H1 (cell line): ENCODE data around the gene HAPLN3. TPM values are rescaled to one million over a fixed set of nuclear protein-coding genes. Genes with fewer than 3 reads are reported as not detected.

Experiments
- CTCF ChIA-PET: fragments of 300-600 bp; sonication (Branson Sonifier 250); formaldehyde crosslinking; loops from one replicate; lab custom pipeline; 2021; ENCODE audit not compliant: partially characterized antibody; lab: Charles Lee
- POLR2A ChIA-PET: fragments of 300-600 bp; sonication (Branson Sonifier 250); formaldehyde crosslinking; loops from one replicate; lab custom pipeline; 2021; ENCODE audit warnings: inconsistent platforms; ENCODE audit not compliant: partially characterized antibody; lab: Charles Lee
- DNase-seq, 2 experiments: peaks; one replicate each; pipeline versions ENCODE4 v3.0.0 to v3.0.0-alpha.2; 2010 to 2022; ENCODE audit warnings: low spot score in 2 of 2, low read depth in 1 of 2, mixed read lengths in 1 of 2
- FAIRE-seq: peaks from 2 replicates; lab custom pipeline; 2011; peaks lifted over from hg19 to GRCh38; lab: Jason Lieb, UNC
- H2AFZ ChIP-seq: 2 replicates; pipeline ENCODE4 v1.8.1; 2012; ENCODE audit warnings: low read length, inconsistent platforms
- H2AK5ac ChIP-seq: 2 replicates; pipeline ENCODE4 v1.6.1; 2013; ENCODE audit warnings: low read depth, low read length
- H2BK120ac ChIP-seq: replicated peaks from 2 replicates; pipeline ENCODE3; 2013; ENCODE audit warnings: low read depth, low read length, inconsistent platforms
- H2BK12ac ChIP-seq: 2 replicates; pipeline ENCODE4 v1.6.1; 2013; ENCODE audit warnings: low read depth, low read length
- H2BK15ac ChIP-seq: 2 replicates; pipeline ENCODE4 v1.6.1; 2013; ENCODE audit warnings: low read length
- H2BK20ac ChIP-seq: 2 replicates; pipeline ENCODE4 v1.6.1; 2013; ENCODE audit warnings: low read length
- H2BK5ac ChIP-seq: 2 replicates; pipeline ENCODE4 v1.6.1; 2013; ENCODE audit warnings: low read depth, low read length
- H3K14ac ChIP-seq: 2 replicates; pipeline ENCODE4 v1.6.1; 2013; ENCODE audit warnings: inconsistent platforms; ENCODE audit not compliant: insufficient read length
- H3K18ac ChIP-seq: 2 replicates; pipeline ENCODE4 v1.6.1; 2013; ENCODE audit warnings: low read length; ENCODE audit errors: extremely low read depth
- H3K23ac ChIP-seq: 2 replicates; pipeline ENCODE4 v1.6.1; 2013; ENCODE audit warnings: inconsistent platforms; ENCODE audit not compliant: insufficient read length
- H3K23me2 ChIP-seq: 2 replicates; pipeline ENCODE4 v1.6.1; 2013; ENCODE audit warnings: low read depth, low read length
- H3K27ac ChIP-seq: 2 replicates; pipeline ENCODE4 v1.6.1; 2011; ENCODE audit warnings: low read depth, low read length, inconsistent platforms
- H3K27me3 ChIP-seq, 4 experiments: replicated peaks in 1 of 4; 1 replicate in 1 of 4; 2 replicates in 3 of 4; pipeline versions ENCODE4 v1.6.1 to v1.8.1; 2011 to 2013; ENCODE audit warnings: low read length in 3 of 4, mild to moderate bottlenecking in 3 of 4, inconsistent platforms in 2 of 4, mixed read lengths in 2 of 4, moderate library complexity in 1 of 4; ENCODE audit not compliant: control insufficient read depth in 3 of 4, insufficient read depth in 3 of 4; ENCODE audit errors: extremely low read depth in 1 of 4
- H3K36me3 ChIP-seq, 4 experiments: 2 replicates each; pipeline versions ENCODE4 v1.6.1 to v1.8.1; 2011 to 2013; ENCODE audit warnings: mild to moderate bottlenecking in 4 of 4, low read length in 3 of 4, moderate library complexity in 2 of 4, control low read depth in 1 of 4, inconsistent platforms in 1 of 4; ENCODE audit not compliant: insufficient read depth in 4 of 4, control insufficient read depth in 2 of 4
- H3K4ac ChIP-seq: replicated peaks from 2 replicates; pipeline ENCODE3; 2013; ENCODE audit warnings: low read length, low read depth, mixed read lengths, inconsistent platforms; ENCODE audit not compliant: insufficient read length
- H3K4me1 ChIP-seq, 4 experiments: replicated peaks in 1 of 4; 1 replicate in 1 of 4; 2 replicates in 3 of 4; pipeline versions ENCODE4 v1.6.1 to v1.8.1; 2011 to 2013; ENCODE audit warnings: low read length in 3 of 4, inconsistent platforms in 2 of 4, mixed read lengths in 1 of 4; ENCODE audit not compliant: insufficient read depth in 4 of 4, control insufficient read depth in 3 of 4
- H3K4me2 ChIP-seq, 2 experiments: 2 replicates each; pipeline versions ENCODE4 v1.6.1 to v1.8.1; 2011 to 2013; ENCODE audit warnings: low read depth in 2 of 2, low read length in 2 of 2, control low read depth in 1 of 2, inconsistent platforms in 1 of 2, mild to moderate bottlenecking in 1 of 2; ENCODE audit not compliant: insufficient read depth in 1 of 2
- H3K4me3 ChIP-seq, 4 experiments: fragments of 200-600, 300-600 bp in 1 of 4; sonication (generic), shearing (Covaris generic), sonication (Bioruptor Twin) in 1 of 4; 2 replicates each; pipeline versions ENCODE4 v1.5.1 to v1.8.1; 2011 to 2016; ENCODE audit warnings: low read length in 4 of 4, low read depth in 3 of 4, control low read depth in 2 of 4, inconsistent platforms in 2 of 4, mild to moderate bottlenecking in 2 of 4, mixed read lengths in 1 of 4, moderate library complexity in 1 of 4; ENCODE audit not compliant: insufficient read depth in 2 of 4; ENCODE audit errors: extremely low read depth in 1 of 4
- H3K56ac ChIP-seq: replicated peaks from 2 replicates; pipeline ENCODE3; 2013; ENCODE audit warnings: low read depth, mild to moderate bottlenecking, mixed read lengths, low read length, inconsistent platforms; ENCODE audit not compliant: insufficient read length
- H3K79me1 ChIP-seq: 2 replicates; pipeline ENCODE4 v1.6.1; 2013; ENCODE audit warnings: low read depth, low read length, control low read depth
- H3K79me2 ChIP-seq, 2 experiments: 2 replicates each; pipeline versions ENCODE4 v1.6.1 to v1.8.1; 2012 to 2013; ENCODE audit warnings: low read length in 2 of 2, mild to moderate bottlenecking in 2 of 2, inconsistent platforms in 1 of 2; ENCODE audit not compliant: insufficient read depth in 2 of 2, control insufficient read depth in 1 of 2
- H3K9ac ChIP-seq, 4 experiments: replicated peaks in 1 of 4; 1 replicate in 1 of 4; 2 replicates in 3 of 4; pipeline versions ENCODE4 v1.6.1 to v1.8.1; 2011 to 2013; ENCODE audit warnings: low read depth in 3 of 4, low read length in 3 of 4, control low read depth in 2 of 4, mild to moderate bottlenecking in 2 of 4, moderate library complexity in 2 of 4, inconsistent platforms in 1 of 4; ENCODE audit errors: extremely low read depth in 1 of 4
- H3K9me3 ChIP-seq, 2 experiments: 2 replicates each; pipeline versions ENCODE4 v1.6.1 to v1.8.1; 2012 to 2013; ENCODE audit warnings: mild to moderate bottlenecking in 2 of 2, moderate library complexity in 2 of 2, control low read depth in 1 of 2, inconsistent platforms in 1 of 2, low read depth in 1 of 2, low read length in 1 of 2, mixed read lengths in 1 of 2; ENCODE audit not compliant: insufficient read depth in 2 of 2
- H4K20me1 ChIP-seq, 2 experiments: replicated peaks in 1 of 2; 2 replicates each; pipeline versions ENCODE3 to v1.8.1; 2011 to 2013; ENCODE audit warnings: inconsistent platforms in 2 of 2, low read length in 2 of 2, mild to moderate bottlenecking in 1 of 2; ENCODE audit not compliant: insufficient read depth in 2 of 2, control insufficient read depth in 1 of 2
- H4K5ac ChIP-seq: 2 replicates; pipeline ENCODE4 v1.6.1; 2013; ENCODE audit warnings: low read length, low read depth, mixed read lengths, inconsistent platforms; ENCODE audit not compliant: insufficient read length
- H4K8ac ChIP-seq: 2 replicates; pipeline ENCODE4 v1.8.0; 2013; ENCODE audit warnings: mild to moderate bottlenecking, moderate library complexity, low read length, inconsistent platforms; ENCODE audit not compliant: insufficient read depth; ENCODE audit errors: extremely low read depth
- H4K91ac ChIP-seq: replicated peaks from 2 replicates; pipeline ENCODE3; 2013; ENCODE audit warnings: low read length, mixed read lengths, inconsistent platforms; ENCODE audit not compliant: insufficient read length
- BRCA1 ChIP-seq: IDR thresholded peaks from 2 replicates; pipeline ENCODE4 v1.6.1; 2012; ENCODE audit warnings: low read depth, low read length, improper control_type of control experiment
- CBX8 ChIP-seq: fragments of 300-800, 300-1000 bp; sonication (generic); IDR thresholded peaks from 2 replicates; pipeline ENCODE4 v1.7.1; 2016; ENCODE audit warnings: low read depth, low read length, borderline replicate concordance
- CREB1 ChIP-seq: IDR thresholded peaks from 2 replicates; pipeline ENCODE4 v1.6.1; 2012; ENCODE audit warnings: inconsistent platforms
- HDAC2 ChIP-seq, 2 experiments: fragments of 300-600 bp in 1 of 2; sonication (generic) in 1 of 2; IDR thresholded peaks; 2 replicates each; pipeline ENCODE4 v1.6.1; 2011 to 2012; ENCODE audit warnings: low read depth in 2 of 2, low read length in 2 of 2, mild to moderate bottlenecking in 2 of 2, moderate library complexity in 2 of 2, borderline replicate concordance in 1 of 2, inconsistent platforms in 1 of 2
- RAD21 ChIP-seq, 2 experiments: IDR thresholded peaks in 1 of 2; conservative IDR thresholded peaks in 1 of 2; 2 replicates each; pipeline ENCODE4 v1.6.1; 2011; ENCODE audit warnings: low read depth in 2 of 2, low read length in 2 of 2, improper control_type of control experiment in 1 of 2, inconsistent platforms in 1 of 2, mild to moderate bottlenecking in 1 of 2, moderate library complexity in 1 of 2
- SIRT6 ChIP-seq: IDR thresholded peaks from one replicate; pipeline ENCODE4 v1.7.1; 2012; ENCODE audit warnings: low read length, inconsistent platforms
- TCF12 ChIP-seq: IDR thresholded peaks from 2 replicates; pipeline ENCODE4 v1.6.1; 2011; ENCODE audit warnings: low read depth, mild to moderate bottlenecking, low read length
- WGBS, 2 experiments: shearing (Covaris generic) in 1 of 2; methylation state at CpG; one replicate each; pipeline versions ENCODE4 v1.1.6 to v1.1.7; 2013 to 2015; ENCODE audit warnings: low lambda C conversion rate in 2 of 2, mixed read lengths in 2 of 2, inconsistent platforms in 1 of 2, low coverage in 1 of 2, missing lambda C conversion rate in 1 of 2; ENCODE audit not compliant: insufficient replicate concordance in 2 of 2, insufficient coverage in 1 of 2, insufficient read length in 1 of 2; ENCODE audit errors: extremely low coverage in 1 of 2, missing lambda C conversion rate in 1 of 2; 5-methylcytosine and 5-hydroxymethylcytosine counted together
- polyA plus RNA-seq, 7 experiments: library from polyadenylated mRNA; depleted of rRNA in 3 of 7; stranded (reverse) in 5 of 7; unstranded in 2 of 7; fragments of >200 nt in 5 of 7; fragments of 200-250 nt in 2 of 7; gene quantifications; 1 replicate in 5 of 7; 2 replicates in 1 of 7; 4 replicates in 1 of 7; pipeline versions ENCODE4 v1.2.1 to v1.2.3, GENCODE V29; 2011 to 2013; ENCODE audit warnings: missing spikeins in 2 of 7, mixed read lengths in 2 of 7
- total RNA-seq: library from RNA; stranded (reverse); fragmentation: NEBNext Ultra II Directional; extraction: Animal tissue kit (Norgen Biotek cat#: 25700); gene quantifications from 2 replicates; pipeline ENCODE4 v1.2.1, GENCODE V29; 2021

The HAPLN3 gene
- total and polyA plus RNA-seq, 2 of the 8 experiments (the other 6 are each of a cell fraction or from before 2014, with no cell fraction given): 76.2 to 79.7 TPM

GRCh38 chr15:88849376-88850072, 45.8 kb downstream of the HAPLN3 start:
- Histone ChIP-seq H3K18ac (no peak overlapping the region), H3K14ac (no peak overlapping the region), H3K79me2 (no peaks in the 10 kb centered on the region), H2BK5ac (no peak overlapping the region), H2BK120ac (no peak overlapping the region), H3K79me1 (no peaks in the 10 kb centered on the region), H4K91ac (no peak overlapping the region), H2BK20ac (no peak overlapping the region), H3K23me2 (no peaks in the 10 kb centered on the region), H2AFZ (no peak overlapping the region), H3K9ac (no peak overlapping the region), H3K36me3 (no peaks in the 10 kb centered on the region), H3K9me3 (peaks cover under 1 to 7% of the 10 kb centered on the region in 2 experiments; a peak in 3 of 4 replicates), H4K8ac (no peak overlapping the region; the same call in 1 of the 2 replicates), H3K27ac (no peak overlapping the region), H3K23ac (no peak overlapping the region), H3K4me1 (no peaks in the 10 kb centered on the region), H3K4ac (no peak overlapping the region), H2BK15ac (no peak overlapping the region), H3K27me3 (no peaks in the 10 kb centered on the region), H2AK5ac (no peak overlapping the region), H2BK12ac (no peak overlapping the region), H3K4me3 (no peak overlapping the region), H4K20me1 (no peaks in the 10 kb centered on the region), H4K5ac (no peak overlapping the region), H3K56ac (no peak overlapping the region), H3K4me2 (no peak overlapping the region)
- 94% methylated on average over 22 of the region's 22 CpGs; no CpG with 5 or more reads in 1 of the 2 experiments for WGBS, 2 experiments
- TF ChIP-seq SIRT6: no peak
- TF ChIP-seq BRCA1: no peak
- no peak for TF ChIP-seq CBX8
- no peak for TF ChIP-seq RAD21 (IDR thresholded peaks at IDR 0.05 in 1 of 2, conservative IDR thresholded peaks at IDR 0.05 in 1 of 2; ENCODE audit: low read depth in 2 of 2, low read length in 2 of 2)
- no peak for TF ChIP-seq HDAC2 (IDR thresholded peaks at IDR 0.05; ENCODE audit: borderline replicate concordance in 1 of 2, low read depth in 2 of 2, low read length in 2 of 2)
- no peak for TF ChIP-seq CREB1
- no peak for TF ChIP-seq TCF12
- ChIA-PET CTCF (interaction anchor here (1.1 to 2.1 kb wide), 2 partner anchors 16 to 151 kb away, joined by 4 to 6 read pairs; no protein-coding TSS in a partner anchor), POLR2A (interaction anchor here (0.8 kb wide), 1 partner anchor 29 kb away, joined by 4 read pairs; no protein-coding TSS in a partner anchor)
- no peak for DNase-seq
- FAIRE-seq: no peak
